NOMO-1 treated with dmso at 0.1 percent for 144 hours (cell line): ENCODE data around the gene ANO6.
"Not testable (repeated sequence)": the region's sequence is repeated elsewhere in the genome, so short reads cannot be mapped to it uniquely, and the experiment has no call there.

Experiments
- DNase-seq: peaks from one replicate; lab custom pipeline; 2025; ENCODE audit not compliant: unreplicated experiment; lab: John Stamatoyannopoulos, UW

The ANO6 gene, protein sequence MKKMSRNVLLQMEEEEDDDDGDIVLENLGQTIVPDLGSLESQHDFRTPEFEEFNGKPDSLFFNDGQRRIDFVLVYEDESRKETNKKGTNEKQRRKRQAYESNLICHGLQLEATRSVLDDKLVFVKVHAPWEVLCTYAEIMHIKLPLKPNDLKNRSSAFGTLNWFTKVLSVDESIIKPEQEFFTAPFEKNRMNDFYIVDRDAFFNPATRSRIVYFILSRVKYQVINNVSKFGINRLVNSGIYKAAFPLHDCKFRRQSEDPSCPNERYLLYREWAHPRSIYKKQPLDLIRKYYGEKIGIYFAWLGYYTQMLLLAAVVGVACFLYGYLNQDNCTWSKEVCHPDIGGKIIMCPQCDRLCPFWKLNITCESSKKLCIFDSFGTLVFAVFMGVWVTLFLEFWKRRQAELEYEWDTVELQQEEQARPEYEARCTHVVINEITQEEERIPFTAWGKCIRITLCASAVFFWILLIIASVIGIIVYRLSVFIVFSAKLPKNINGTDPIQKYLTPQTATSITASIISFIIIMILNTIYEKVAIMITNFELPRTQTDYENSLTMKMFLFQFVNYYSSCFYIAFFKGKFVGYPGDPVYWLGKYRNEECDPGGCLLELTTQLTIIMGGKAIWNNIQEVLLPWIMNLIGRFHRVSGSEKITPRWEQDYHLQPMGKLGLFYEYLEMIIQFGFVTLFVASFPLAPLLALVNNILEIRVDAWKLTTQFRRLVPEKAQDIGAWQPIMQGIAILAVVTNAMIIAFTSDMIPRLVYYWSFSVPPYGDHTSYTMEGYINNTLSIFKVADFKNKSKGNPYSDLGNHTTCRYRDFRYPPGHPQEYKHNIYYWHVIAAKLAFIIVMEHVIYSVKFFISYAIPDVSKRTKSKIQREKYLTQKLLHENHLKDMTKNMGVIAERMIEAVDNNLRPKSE

DNA sequence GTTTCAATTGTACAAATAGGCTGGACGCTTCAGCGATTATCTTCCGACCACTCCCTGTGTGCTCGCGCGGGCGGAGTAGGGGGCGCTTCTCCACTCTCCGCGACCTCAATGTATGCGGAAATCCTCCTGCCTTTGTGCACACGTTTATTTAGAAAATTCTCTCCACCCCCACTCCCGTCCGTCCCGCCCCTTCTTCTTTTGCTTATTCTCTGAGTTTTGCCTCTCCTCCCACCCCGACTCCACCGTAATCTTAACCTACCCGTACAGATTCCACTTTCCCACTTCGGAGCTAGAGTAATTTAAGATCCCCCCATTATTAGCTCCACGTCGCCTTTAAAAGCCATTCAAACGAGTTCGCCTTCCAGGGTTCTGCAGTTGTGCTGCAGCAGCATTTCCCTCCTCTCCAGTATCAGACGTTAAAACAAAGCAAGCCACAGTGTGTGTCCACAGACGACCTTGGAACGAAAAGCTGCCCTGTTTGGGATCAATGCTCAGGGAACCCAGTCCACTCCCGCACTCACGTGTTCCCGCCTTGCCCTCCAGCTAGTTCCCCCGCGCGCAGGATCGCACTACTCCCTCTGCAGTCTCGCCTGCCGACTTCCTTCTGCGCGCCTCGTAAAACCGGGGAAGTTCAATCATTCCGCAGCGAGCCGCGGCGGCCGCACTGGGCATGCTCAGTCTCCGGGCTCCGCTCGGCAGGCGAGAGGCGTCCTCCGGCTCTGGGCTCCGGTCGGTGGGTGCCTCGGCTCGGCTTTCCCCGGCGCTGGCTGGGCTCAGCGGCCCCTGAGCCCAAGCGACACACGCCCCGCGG, at the start of gene ANO6:
Gene ANO6, plus strand, starts transcription at position 677 of the 811 bp plus-strand sequence. CDS start 227 bp downstream, outside the sequence.
- peak; percentile 90 for DNase-seq

DNA sequence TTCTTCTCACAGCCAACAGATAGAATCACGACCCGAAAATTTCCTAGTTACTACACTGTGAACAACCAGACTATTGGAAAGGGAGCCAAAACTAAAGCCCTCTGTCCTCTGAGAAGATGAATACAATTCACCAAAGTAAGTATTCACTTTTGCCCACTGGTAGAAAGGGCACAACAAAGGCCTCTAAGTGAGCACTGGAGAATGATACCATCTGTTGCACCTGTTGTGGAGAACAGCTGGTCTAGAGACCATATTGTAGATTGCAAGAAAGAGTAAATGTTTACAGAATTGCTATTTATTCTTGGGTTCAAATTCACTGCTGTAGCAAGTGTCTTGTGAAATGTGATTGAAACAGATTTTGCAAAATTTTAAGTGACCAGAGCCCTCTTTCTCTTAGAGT, 46.9 kb upstream of the ANO6 start:
- no peak for DNase-seq

DNA sequence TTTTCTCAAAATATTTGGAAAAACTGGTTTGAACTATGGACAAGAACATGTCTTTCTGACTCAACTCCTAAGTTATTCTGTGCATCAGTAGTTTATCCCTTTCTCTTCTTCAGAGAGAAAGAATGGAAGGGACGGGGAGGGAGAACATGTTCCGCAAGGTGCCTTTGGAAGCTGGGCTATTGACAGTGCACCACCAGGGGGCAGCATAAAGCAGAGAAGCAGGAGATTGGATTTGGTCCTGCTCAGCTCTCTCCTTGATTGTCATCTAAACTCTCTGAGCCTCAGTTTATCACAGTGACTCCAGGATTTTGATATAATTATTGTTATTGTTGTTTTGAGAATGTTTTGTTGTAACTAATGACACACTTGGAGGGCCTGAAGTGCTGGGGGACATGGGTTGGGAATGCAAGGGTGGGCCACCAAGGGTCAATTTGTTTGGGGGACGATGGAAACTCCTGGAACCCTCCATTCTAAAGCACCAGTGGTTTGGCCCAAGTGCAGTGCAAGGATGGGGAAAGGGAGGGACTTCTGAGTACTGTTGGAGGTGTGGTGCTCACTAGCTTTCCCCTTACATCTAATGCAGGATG, 45.3 kb upstream of the ANO6 start:
- no peak for DNase-seq

DNA sequence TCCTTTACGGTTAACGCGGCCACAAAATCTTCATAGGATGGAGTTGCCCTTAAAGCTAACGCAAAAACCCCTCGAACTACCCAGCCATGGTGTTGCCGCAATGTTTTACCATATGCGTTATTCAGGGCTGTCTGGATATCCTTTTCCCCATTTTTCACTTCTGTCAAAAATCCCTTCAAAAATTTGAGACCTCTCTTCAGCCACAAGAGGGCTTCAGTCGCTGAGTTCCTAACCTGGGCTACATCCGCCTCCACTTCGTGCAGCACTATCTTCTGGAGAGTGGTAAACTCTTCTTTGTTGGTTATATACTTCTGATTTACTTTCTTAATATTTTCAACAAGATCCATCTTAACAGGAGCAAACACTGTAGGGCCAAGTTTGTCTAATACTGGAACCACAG, 42.6 kb upstream of the ANO6 start:
- not testable (repeated sequence) for DNase-seq

DNA sequence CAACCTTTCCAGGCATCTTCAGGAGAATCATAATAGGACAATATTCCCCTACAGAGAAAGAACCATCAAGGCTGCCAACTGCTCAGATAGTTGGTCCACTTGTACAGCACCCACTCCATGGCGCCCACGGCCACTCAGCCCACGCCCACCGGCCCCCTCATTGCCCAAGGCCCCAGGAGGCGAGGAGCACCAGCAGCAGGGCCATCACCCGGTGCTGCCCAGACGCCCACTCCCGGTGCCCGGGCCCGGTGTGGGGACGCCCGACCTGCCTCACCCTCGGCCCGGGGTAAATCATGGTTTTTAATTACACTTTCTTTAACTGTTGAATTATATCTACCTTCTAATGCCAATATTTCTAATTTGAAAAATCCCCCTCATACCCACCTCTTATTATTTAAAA, 41.3 kb upstream of the ANO6 start:
- no peak for DNase-seq

DNA sequence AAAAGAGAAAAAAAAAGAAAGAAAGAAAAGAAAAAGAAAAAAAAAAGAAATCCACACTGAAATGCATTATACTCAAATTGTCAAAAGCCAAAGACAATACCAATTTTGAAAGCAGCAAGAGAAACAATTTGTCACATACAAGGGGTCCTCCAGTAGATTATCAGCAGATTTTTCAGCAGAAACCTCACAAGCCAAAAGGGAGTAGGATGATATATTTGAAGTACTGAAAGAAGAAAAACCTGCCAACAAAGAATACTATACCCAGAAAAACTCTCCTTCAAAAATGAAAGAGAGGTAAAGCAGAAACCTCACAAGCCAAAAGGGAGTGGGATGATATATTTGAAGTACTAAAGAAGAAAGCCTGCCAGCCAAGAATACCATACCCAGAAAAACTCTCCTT, 37.1 kb upstream of the ANO6 start:
- DNase-seq = no peak

DNA sequence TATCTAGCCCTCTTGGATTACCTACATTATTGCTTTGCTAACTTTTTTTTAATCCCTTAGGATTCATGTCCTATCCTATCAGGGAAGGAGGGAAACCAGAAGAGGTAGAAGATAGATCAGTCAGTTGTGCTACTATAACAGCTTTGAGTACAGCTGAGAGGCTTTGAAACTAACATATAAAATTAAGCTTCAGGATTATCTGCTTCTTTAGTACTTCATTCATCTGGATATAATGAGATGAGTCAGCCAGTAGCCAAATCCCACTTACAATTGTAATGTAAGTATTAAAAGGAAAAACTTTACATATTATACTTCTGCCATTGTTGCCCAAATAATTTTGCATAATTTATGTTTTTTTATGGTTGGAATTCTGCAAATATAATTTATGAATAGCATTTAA, 33.4 kb upstream of the ANO6 start:
- no peak for DNase-seq

DNA sequence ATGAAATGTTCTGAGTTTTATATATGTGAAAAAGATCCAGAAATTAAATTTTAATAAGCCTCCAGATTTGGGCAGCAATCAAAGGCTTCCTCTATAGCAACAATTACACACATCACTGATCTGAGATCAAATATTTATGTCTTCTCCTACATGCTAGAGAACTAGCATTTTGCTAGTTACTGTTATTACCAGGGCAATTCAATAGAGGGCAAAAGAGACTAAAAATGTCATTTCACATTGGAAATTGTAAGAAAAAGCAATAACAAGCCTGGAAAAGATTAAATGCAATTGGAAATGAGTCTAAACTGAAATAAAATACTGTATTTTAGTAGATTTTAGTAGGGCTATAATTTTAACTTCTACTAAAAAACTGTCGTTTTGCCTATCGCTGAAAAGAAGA, 32.6 kb upstream of the ANO6 start:
- DNase-seq = no peak

DNA sequence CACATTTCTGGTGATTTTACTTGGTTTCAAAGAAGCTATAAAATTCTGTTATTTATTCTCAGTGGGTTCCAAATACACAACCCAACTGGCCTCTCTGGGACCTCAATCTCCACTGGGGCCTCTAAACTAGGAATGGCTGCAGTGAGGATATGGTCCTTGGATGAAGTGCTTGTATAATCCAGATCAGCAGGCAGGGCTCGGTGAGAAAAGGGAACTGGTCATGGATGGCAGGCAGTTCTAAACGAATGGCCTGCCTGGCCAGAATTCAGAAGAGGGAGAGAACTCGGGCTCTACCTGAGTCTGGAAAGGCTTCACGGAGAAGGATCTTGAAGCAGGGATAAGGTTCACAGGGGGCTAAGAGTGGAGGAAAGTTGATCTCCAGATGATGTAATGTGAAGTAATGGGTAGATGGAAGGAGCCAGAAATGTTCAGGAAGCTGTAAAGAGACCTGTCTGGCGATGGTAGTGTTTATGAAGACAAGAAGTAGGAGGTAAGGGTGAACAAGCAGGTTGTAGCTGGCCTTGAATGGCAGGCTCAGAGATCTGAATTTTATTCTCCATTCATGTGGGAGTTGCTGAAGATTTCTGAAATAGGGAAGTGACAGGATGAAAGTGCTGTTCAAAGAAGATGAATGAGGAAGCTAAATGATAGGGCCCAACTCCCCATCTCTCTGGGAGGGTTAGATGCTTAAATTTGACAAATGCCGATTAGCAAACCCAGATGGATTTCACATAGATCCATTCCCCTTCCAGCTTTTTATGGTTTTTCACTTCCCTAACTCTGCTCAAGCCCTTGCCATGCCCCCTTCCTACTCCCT, 31.5 kb upstream of the ANO6 start:
- peak; percentile 84 for DNase-seq

DNA sequence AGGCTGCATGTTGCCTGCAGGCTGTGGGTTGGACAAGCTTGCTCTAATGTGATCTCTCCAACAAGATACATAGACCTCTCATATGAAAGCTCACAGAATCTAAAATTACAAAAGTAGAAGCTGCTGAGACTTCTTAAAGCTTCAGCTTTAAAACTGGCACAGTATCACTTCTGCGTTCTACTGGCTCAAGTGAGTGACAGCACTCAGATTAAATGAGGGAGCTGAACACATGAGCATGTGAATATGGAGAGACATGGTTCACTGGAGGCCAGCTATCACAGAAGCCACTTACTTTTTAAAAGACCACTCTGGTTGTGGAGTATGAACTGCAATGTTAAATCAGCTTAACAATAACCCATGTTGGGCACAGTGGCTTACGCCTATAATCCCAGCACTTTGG, 29.1 kb upstream of the ANO6 start:
- no peak for DNase-seq

DNA sequence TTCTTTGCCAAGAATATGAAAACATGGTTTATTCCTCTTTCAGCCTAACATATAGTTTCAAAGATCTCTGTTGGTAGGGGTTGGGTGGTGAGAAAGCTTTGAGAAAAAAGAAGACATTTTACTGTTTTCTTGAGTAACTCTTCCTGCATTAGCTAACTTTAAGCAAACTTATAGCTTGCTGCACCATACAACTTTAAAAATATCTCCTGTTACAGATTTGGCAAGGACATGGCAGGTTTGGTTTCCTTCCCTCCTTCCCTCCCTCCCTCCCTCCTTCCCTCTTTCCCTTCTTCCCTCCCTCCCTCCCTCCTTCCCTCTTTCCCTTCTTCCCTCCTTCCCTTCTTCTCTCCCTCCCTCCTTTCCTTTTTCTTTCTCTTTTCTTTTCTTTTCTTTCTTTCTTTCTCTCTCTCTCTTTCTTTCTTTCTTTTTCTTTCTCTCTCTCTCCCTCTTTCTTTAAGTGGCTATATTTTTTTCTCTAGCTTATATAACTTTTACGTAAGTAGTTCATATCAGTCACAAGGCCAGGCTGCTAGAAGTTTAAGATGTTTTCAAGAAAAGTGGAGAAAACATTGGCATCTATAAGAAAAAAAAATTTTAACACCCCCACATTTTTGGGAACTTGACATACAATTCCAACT, 26.0 kb upstream of the ANO6 start:
- DNase-seq = no peak

DNA sequence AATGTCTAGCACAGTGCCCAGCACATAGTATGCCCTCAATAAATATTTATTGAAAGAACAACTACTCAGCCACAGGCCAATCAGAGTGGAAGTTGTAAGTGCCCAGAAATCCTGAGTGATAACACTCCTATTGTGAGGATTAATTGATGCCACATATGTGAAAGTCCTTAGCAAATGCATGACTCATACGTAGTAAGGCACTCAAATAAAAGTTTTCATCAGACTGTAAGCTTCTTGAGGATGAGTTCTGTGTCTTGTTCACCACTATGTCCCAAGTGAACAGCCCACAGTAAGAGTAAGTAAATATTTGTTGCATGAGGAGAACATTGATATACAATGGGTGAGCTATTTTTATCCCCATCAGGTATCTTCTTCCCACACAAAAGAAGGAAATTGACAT, 24.7 kb upstream of the ANO6 start:
- no peak for DNase-seq

DNA sequence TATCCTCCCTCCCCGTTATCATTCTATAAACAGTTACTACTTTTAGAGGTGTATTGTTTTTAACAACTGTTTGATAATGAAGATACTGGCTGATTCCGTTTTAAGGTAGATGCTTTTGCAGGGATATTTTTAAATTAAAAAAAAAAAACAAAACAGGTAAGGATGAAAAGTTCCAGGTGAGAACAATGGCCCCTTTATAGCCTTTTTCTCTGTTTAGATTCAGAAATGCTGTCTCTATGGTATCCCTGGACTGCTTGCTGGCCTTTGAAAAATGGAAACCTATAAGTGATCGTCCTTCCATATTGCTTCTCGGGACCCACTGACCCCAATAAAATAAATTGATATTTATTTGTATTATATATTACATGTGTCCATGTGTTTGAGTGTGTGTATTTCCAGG, 23.2 kb upstream of the ANO6 start:
- no peak for DNase-seq

DNA sequence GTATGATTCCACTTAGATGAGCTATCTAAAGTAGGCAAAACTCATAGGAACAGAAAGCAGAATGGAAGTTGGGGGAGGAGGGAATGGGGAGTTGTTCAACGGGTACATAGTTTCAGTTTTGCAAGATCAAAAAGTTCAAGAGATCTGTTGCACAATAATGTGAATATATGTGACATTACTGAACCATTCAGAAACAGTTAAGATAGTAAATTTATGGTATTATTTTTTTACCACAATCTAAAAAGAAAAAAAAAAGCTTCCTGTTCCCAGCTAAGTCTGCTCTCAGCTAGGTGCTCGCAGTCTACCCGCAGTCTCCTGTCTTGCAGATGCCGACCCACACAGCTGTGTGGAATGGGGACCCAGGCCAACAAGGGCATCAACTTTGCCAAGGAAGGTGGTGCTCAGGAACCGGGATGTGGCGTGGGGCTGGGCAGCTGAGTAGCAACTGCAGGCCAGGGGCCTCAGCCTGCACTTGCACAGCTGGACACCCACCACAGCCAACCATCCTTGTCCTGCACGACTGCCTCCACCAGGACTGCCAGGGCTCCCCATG, 15.3 kb upstream of the ANO6 start:
- peak; percentile 77 for DNase-seq

DNA sequence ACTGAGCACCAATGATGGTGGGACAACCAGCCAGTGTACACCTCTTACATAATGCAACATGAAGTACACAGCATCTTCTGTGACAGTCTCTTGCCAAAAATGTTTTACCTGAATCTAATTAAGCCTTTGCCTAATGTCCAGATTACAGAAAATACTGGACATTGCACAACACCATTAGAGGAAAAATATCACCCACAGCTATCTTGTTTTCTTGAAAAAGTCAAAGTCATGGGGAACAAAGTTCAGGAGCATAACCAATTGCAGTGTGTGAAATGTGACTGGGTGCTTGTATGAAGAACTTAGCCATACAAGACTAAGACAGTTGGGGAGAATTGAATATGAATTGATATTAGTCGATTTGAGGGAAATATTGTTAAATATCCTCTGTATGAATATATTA, 12.1 kb upstream of the ANO6 start:
- DNase-seq = no peak

DNA sequence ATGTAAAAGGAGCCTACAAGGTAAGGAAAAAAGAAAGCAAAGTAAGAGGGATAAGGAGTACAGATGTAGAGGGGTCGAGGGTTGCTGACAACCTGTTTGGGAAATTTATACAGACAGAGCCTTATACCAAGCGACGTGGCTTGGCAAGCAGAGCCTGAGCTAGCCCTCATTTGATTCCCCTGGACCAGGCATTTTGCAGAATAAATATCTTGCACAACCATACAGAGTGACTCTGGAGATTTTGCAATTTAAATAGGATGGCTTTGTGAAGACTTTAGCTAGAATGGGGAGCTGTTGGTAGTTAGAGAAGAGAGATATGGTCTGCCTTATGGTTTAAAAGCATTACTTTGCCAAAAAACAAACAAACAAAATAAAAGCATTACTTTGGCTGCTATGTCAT, 11.1 kb upstream of the ANO6 start:
- DNase-seq = peak; percentile 29

DNA sequence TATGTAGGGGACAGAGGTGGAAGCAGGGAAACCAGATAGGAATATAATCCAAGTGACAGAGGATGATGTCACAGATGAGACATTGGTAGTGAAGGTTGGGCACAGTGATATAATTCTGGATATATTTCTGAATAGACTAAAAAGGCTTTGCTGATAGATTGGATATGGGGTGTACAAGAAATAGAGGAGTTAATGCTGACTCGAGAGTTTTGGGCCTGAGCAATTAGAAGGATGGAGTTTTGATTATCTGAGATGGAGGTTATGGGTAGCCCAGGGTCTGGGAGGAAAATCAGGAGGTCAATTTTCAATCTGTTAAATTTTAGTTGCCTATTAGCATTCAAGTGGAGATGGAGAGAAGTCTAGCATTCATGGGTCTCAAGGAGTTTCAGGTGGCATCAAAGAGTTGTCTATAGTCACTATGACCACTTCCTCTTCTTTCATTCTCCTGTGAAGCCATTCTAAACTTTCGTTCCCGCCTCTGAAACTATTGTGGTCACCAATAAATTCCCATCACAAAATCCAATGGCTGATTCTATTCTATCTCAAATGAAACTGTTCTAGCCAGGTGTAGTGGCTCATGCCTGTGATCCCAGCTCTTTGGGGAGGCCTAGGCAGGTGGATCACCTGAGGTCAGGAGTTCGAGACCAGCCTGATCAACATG, 10.6 kb upstream of the ANO6 start:
- DNase-seq = peak; percentile 41

DNA sequence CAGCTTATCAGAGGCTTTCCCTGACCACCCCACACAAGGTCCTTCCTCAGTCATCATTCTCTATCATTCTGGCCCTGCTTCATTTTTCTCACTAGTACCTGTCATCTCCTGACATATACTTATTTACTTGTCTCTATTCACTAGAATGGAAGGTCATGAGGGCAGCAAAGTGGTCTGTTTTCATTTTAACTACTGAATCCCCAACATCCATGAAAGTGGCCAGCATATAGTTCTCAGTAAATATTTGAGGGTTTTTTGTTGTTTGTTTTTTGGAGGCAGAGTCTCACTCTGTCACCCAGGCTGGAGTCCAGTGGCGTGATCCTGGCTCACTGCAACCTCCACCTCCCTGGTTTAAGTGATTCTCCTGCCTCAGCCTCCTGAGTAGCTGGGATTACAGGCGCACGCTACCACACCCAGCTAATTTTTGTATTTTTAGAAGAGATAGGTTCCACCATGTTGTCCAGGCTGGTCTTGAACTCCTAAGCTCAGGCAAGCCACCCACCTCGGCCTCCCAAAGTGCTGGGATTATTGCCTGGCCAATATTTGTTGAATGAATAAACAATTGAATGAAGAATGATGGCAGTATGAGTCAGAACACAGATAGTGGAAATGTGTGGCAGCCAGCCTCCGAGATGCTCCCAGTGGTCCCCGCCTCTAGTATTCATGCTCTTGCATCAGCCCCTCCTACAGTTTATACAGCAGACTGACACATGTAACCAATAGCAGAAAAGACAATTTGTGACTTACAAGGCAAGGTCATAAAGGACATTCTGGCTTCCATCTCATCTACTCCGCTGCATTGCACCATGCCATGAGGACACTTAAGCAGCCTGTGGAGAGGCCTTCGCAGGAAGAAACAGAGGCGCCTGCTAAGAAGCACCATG, 7.0 kb upstream of the ANO6 start:
- no peak for DNase-seq
